ENCODE results near the gene KRT8. TPM values are rescaled to one million over a fixed set of nuclear protein-coding genes. Genes with fewer than 3 reads are reported as not detected.

KRT8 gene
- total and polyA plus RNA-seq, 4 donors, result 150 to 639 (median 482) TPM

DNA sequence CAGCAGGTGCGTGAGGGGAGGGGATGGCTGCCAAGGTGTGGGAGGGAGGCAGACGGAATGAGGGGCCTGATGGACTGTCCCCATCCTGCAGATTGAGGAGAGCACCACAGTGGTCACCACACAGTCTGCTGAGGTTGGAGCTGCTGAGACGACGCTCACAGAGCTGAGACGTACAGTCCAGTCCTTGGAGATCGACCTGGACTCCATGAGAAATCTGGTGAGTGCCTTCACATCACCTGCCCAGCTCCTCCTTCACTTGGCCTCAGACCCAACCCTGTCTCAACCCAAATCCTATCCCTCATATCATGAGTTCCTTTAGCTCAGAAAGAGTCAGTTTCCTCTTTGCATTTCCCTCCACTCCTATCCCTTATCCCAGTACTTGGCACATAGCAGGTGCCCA lies 46.8 kb upstream of the KRT8 start:
- no peak for ATAC-seq (ENCODE audit: insufficient read depth, low FRiP score)
- TF ChIP-seq, protein P1, sequence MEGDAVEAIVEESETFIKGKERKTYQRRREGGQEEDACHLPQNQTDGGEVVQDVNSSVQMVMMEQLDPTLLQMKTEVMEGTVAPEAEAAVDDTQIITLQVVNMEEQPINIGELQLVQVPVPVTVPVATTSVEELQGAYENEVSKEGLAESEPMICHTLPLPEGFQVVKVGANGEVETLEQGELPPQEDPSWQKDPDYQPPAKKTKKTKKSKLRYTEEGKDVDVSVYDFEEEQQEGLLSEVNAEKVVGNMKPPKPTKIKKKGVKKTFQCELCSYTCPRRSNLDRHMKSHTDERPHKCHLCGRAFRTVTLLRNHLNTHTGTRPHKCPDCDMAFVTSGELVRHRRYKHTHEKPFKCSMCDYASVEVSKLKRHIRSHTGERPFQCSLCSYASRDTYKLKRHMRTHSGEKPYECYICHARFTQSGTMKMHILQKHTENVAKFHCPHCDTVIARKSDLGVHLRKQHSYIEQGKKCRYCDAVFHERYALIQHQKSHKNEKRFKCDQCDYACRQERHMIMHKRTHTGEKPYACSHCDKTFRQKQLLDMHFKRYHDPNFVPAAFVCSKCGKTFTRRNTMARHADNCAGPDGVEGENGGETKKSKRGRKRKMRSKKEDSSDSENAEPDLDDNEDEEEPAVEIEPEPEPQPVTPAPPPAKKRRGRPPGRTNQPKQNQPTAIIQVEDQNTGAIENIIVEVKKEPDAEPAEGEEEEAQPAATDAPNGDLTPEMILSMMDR (IDR thresholded peaks at IDR 0.05; ENCODE audit: control extremely low read depth, extremely low read depth), result no peak
- DNase-seq, result no peak
- Histone ChIP-seq H3K27ac (ENCODE audit: low read depth in 1 of 2, low read length in 1 of 2) (no peak overlapping the region), H3K4me3 (no peak overlapping the region), H3K9ac (ENCODE audit: insufficient read depth in 1 of 2, low read length in 2 of 2) (no peak overlapping the region), H3K4me1 (ENCODE audit: control insufficient read depth in 5 of 5, insufficient read depth in 5 of 5, low read length in 5 of 5) (peaks cover 0 to 17% (median 0%) of the 10 kb centered on the region in 5 donors), H3K9me3 (ENCODE audit: control insufficient read depth in 4 of 4, insufficient read depth in 3 of 4, low read length in 3 of 4) (no peaks in the 10 kb centered on the region), H3K36me3 (ENCODE audit: control insufficient read depth in 4 of 4, insufficient read depth in 4 of 4, low read length in 4 of 4) (peaks cover 0 to 2% (median 0%) of the 10 kb centered on the region in 4 donors), H3K27me3 (ENCODE audit: control insufficient read depth in 3 of 3, insufficient read depth in 3 of 3, low read length in 2 of 3) (no peaks in the 10 kb centered on the region)
- 79% methylated on average over 6 of the region's 6 CpGs for WGBS, 2 donors

DNA sequence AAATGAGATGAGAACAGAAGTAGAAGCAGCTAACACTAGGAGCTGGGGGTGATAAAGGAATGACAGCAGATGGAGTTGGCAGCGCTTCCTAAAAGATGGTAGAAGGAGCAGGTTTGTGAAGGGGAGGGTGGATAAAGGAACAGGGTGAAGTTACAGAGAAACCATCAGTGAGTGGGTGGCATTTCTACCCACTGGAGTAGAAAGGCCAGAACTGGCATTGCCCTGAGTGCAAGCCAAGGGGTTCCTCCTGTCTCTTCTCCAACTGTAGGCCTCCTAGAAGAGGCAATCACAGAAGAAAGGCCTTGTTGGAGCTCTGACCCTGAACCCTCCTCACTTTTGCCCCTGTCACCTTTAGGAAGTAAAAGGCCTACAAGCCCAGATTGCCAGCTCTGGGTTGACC lies 46.2 kb upstream of the KRT8 start:
- peaks cover 0 to 2% (median 0%) of the 10 kb centered on the region in 4 donors for H3K36me3 ChIP-seq (ENCODE audit: control insufficient read depth in 4 of 4, insufficient read depth in 4 of 4, low read length in 4 of 4)
- H3K27me3 ChIP-seq (ENCODE audit: control insufficient read depth in 3 of 3, insufficient read depth in 3 of 3, low read length in 2 of 3), result no peaks in the 10 kb centered on the region
- H3K4me3 ChIP-seq, result no peak overlapping the region
- H3K9ac ChIP-seq (ENCODE audit: insufficient read depth in 1 of 2, low read length in 2 of 2), result no peak overlapping the region
- H3K9me3 ChIP-seq (ENCODE audit: control insufficient read depth in 4 of 4, insufficient read depth in 3 of 4, low read length in 3 of 4), result no peaks in the 10 kb centered on the region
- H3K27ac ChIP-seq (ENCODE audit: low read depth in 1 of 2, low read length in 1 of 2), result no peak overlapping the region
- DNase-seq, result no peak
- TF ChIP-seq, protein P1 (IDR thresholded peaks at IDR 0.05; ENCODE audit: control extremely low read depth, extremely low read depth), result no peak
- WGBS, 2 donors, result 88 to 95% methylated on average over 1 of the region's 1 CpG
- ATAC-seq (ENCODE audit: insufficient read depth, low FRiP score), result no peak
- H3K4me1 ChIP-seq (ENCODE audit: control insufficient read depth in 5 of 5, insufficient read depth in 5 of 5, low read length in 5 of 5), result peaks cover 0 to 19% (median 0%) of the 10 kb centered on the region in 5 donors

DNA sequence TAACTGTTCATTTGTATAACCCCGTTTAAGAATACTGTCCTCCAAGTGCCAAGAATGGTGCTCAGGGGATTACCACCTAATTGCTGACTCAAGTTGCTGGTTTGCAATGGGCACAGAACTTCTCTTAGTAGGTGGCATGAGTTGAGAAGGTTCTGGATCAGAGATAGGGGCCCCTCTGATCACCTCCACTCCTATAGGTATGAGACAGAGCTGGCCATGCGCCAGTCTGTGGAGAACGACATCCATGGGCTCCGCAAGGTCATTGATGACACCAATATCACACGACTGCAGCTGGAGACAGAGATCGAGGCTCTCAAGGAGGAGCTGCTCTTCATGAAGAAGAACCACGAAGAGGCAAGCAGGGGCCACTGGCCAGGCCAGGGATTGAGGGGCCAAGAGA lies 45.7 kb upstream of the KRT8 start:
- H3K27me3 ChIP-seq (ENCODE audit: control insufficient read depth in 3 of 3, insufficient read depth in 3 of 3, low read length in 2 of 3), result no peaks in the 10 kb centered on the region
- TF ChIP-seq, protein P1 (IDR thresholded peaks at IDR 0.05; ENCODE audit: control extremely low read depth, extremely low read depth), result no peak
- H3K4me3 ChIP-seq, result peak overlapping the region; percentile 32
- peaks cover 0 to 2% (median 0%) of the 10 kb centered on the region in 4 donors for H3K36me3 ChIP-seq (ENCODE audit: control insufficient read depth in 4 of 4, insufficient read depth in 4 of 4, low read length in 4 of 4)
- H3K27ac ChIP-seq (ENCODE audit: low read depth in 1 of 2, low read length in 1 of 2), result peak overlapping the region in 1 of 2 donors; percentile 87
- no peak for DNase-seq
- WGBS, 2 donors, result 64 to 78% methylated on average over 7 of the region's 7 CpGs
- peaks cover 0 to 21% (median 0%) of the 10 kb centered on the region in 5 donors for H3K4me1 ChIP-seq (ENCODE audit: control insufficient read depth in 5 of 5, insufficient read depth in 5 of 5, low read length in 5 of 5)
- H3K9me3 ChIP-seq (ENCODE audit: control insufficient read depth in 4 of 4, insufficient read depth in 3 of 4, low read length in 3 of 4), result no peaks in the 10 kb centered on the region
- H3K9ac ChIP-seq (ENCODE audit: insufficient read depth in 1 of 2, low read length in 2 of 2), result peak overlapping the region in 1 of 2 donors; percentile 75
- ATAC-seq (ENCODE audit: insufficient read depth, low FRiP score), result no peak

Data from lung (tissue), 12 donors.